ENCODE data around the gene BTBD16.

The BTBD16 gene

GRCh38 chr10:122376364-122376961 is 105.4 kb downstream of the BTBD16 start:
- no peak for DNase-seq

- no peak for DNase-seq
These were observed 107.9 kb downstream of the BTBD16 start for GRCh38 chr10:122379041-122379440.

- no peak for DNase-seq
These were observed 108.4 kb downstream of the BTBD16 start for GRCh38 chr10:122379537-122379936.

- no peak for DNase-seq
These were observed 109.6 kb downstream of the BTBD16 start for GRCh38 chr10:122380703-122381102.

GRCh38 chr10:122381680-122382079 is 110.6 kb downstream of the BTBD16 start:
- no peak for DNase-seq

GRCh38 chr10:122386514-122386913 is 115.4 kb downstream of the BTBD16 start:
- no peak for DNase-seq

- no peak for DNase-seq
These were observed 116.5 kb downstream of the BTBD16 start for GRCh38 chr10:122387572-122387971.

Data from NCI-H2081 (cell line).